Measurements from ENCODE around the gene CORO6.

GRCh38 chr17:29628644-29629043 is 5.9 kb upstream of the CORO6 start:
- TF ChIP-seq USF2 (IDR thresholded peaks at IDR 0.05; ENCODE audit: borderline replicate concordance, low read depth, low read length): no peak
- TF ChIP-seq EZH2 (IDR thresholded peaks at IDR 0.05; ENCODE audit: borderline replicate concordance, control insufficient read depth, low read depth, low read length): no peak
- TF ChIP-seq, protein P1, sequence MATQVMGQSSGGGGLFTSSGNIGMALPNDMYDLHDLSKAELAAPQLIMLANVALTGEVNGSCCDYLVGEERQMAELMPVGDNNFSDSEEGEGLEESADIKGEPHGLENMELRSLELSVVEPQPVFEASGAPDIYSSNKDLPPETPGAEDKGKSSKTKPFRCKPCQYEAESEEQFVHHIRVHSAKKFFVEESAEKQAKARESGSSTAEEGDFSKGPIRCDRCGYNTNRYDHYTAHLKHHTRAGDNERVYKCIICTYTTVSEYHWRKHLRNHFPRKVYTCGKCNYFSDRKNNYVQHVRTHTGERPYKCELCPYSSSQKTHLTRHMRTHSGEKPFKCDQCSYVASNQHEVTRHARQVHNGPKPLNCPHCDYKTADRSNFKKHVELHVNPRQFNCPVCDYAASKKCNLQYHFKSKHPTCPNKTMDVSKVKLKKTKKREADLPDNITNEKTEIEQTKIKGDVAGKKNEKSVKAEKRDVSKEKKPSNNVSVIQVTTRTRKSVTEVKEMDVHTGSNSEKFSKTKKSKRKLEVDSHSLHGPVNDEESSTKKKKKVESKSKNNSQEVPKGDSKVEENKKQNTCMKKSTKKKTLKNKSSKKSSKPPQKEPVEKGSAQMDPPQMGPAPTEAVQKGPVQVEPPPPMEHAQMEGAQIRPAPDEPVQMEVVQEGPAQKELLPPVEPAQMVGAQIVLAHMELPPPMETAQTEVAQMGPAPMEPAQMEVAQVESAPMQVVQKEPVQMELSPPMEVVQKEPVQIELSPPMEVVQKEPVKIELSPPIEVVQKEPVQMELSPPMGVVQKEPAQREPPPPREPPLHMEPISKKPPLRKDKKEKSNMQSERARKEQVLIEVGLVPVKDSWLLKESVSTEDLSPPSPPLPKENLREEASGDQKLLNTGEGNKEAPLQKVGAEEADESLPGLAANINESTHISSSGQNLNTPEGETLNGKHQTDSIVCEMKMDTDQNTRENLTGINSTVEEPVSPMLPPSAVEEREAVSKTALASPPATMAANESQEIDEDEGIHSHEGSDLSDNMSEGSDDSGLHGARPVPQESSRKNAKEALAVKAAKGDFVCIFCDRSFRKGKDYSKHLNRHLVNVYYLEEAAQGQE (IDR thresholded peaks at IDR 0.05; ENCODE audit: low read depth, low read length): no peak
- no peak for TF ChIP-seq CEBPB (IDR thresholded peaks at IDR 0.05; ENCODE audit: borderline replicate concordance in 1 of 2, low read depth in 2 of 2, low read length in 2 of 2)
- TF ChIP-seq MEF2A (IDR thresholded peaks at IDR 0.05; ENCODE audit: insufficient read depth, low read depth, low read length): no peak
- TF ChIP-seq, protein P2, sequence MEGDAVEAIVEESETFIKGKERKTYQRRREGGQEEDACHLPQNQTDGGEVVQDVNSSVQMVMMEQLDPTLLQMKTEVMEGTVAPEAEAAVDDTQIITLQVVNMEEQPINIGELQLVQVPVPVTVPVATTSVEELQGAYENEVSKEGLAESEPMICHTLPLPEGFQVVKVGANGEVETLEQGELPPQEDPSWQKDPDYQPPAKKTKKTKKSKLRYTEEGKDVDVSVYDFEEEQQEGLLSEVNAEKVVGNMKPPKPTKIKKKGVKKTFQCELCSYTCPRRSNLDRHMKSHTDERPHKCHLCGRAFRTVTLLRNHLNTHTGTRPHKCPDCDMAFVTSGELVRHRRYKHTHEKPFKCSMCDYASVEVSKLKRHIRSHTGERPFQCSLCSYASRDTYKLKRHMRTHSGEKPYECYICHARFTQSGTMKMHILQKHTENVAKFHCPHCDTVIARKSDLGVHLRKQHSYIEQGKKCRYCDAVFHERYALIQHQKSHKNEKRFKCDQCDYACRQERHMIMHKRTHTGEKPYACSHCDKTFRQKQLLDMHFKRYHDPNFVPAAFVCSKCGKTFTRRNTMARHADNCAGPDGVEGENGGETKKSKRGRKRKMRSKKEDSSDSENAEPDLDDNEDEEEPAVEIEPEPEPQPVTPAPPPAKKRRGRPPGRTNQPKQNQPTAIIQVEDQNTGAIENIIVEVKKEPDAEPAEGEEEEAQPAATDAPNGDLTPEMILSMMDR (IDR thresholded peaks at IDR 0.05 in 2 of 3, conservative IDR thresholded peaks at IDR 0.05 in 1 of 3; ENCODE audit: control insufficient read depth in 2 of 3, extremely low read depth in 1 of 3, insufficient read depth in 1 of 3, low read depth in 3 of 3, low read length in 3 of 3): no peak
